ENCODE data around the gene IL17D.

- TF ChIP-seq ZNF274 (IDR thresholded peaks at IDR 0.05; ENCODE audit: low read depth, low read length), result no peak
- TF ChIP-seq SUZ12 (IDR thresholded peaks at IDR 0.05; ENCODE audit: extremely low read depth, insufficient read depth, insufficient read length), result no peak
- no peak for TF ChIP-seq YY1 (IDR thresholded peaks at IDR 0.05; ENCODE audit: insufficient read depth, insufficient read length)
Observed at GRCh38 chr13:20702530-20702914, 977 bp upstream of the IL17D start.

All from NT2/D1 (cell line).